Measurements from ENCODE around the gene EMCN.

- TF ChIP-seq EP300 (IDR thresholded peaks at IDR 0.05), result no peak
- peak; percentile 75 for TF ChIP-seq SMC3 (IDR thresholded peaks at IDR 0.05)
- no peak for TF ChIP-seq MYC (IDR thresholded peaks at IDR 0.05; ENCODE audit: borderline replicate concordance, low read length)
- no peak for TF ChIP-seq PBX3 (IDR thresholded peaks at IDR 0.05)
Observed at GRCh38 chr4:100421361-100421978, 96.4 kb downstream of the EMCN start.

All from A549 (cell line).